Measurements from ENCODE around the gene RASAL2. TPM values are rescaled to one million over a fixed set of nuclear protein-coding genes. Genes with fewer than 3 reads are reported as not detected.

The RASAL2 gene
- total and polyA plus RNA-seq, 9 of the 15 experiments (the other 6 are each of a cell fraction or from before 2014, with no cell fraction given): 0.13 to 1.0 (median 0.62) TPM

DNA sequence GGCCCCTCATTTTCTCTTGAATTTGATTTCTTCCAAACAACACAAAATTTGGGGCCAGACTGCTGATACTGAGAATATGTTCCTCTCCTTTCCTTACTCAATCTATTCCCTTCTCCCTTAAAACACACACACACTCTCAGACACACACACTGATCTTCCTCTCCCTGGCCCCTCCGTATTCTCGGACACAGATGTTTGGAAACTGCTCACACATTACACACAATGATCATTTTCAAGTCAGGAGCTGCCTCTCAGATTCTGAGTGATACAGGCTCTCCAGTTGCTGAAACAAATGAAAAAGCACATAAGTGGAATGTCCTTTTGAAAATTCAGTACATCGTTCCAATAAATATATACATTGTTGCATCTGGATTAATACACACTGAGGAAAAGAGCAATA is 241.5 kb downstream of the RASAL2 start:
- H3K27ac ChIP-seq (ENCODE audit: extremely low read depth, low read depth, low read length): no peak overlapping the region
- intact Hi-C loops (cut with micrococcal nuclease): no loop called here
- DNase-seq (ENCODE audit: extremely low read depth in 1 of 4, low spot score in 3 of 4): no peak
- WGBS (ENCODE audit: insufficient coverage, low coverage, missing lambda C conversion rate): 3% methylated on average over 3 of the region's 3 CpGs
- H3K36me3 ChIP-seq (ENCODE audit: control insufficient read depth, insufficient read depth, low read length): no peaks in the 10 kb centered on the region
- BruUV-seq (replicated peaks): no TSS peak
- no peaks in the 10 kb centered on the region for H3K79me2 ChIP-seq (ENCODE audit: control insufficient read depth, insufficient read depth, low read length)
- no peak for ATAC-seq
- H3K9me3 ChIP-seq (replicated peaks; ENCODE audit: control insufficient read depth, insufficient read depth, low read depth, low read length): no peaks in the 10 kb centered on the region
- ChIA-PET POLR2A (interaction anchor here (0.8 kb wide), 1 partner anchor 11 kb away, joined by 3 read pairs; no protein-coding TSS in a partner anchor), CTCF (ENCODE audit: low intra/inter-chr PET ratio) (no interaction called here)
- no peaks in the 10 kb centered on the region for H3K9me1 ChIP-seq (ENCODE audit: control insufficient read depth, insufficient read depth, low read length)
- H3K4me3 ChIP-seq: no peak overlapping the region
- no peak for FAIRE-seq
- in situ Hi-C loops (cut with MboI): no loop called here
- H3K27me3 ChIP-seq (ENCODE audit: control insufficient read depth in 2 of 2, insufficient read depth in 2 of 2, low read length in 2 of 2): no peaks in the 10 kb centered on the region
- no peak overlapping the region for H2AFZ ChIP-seq (ENCODE audit: low read depth, low read length)
- no peaks in the 10 kb centered on the region for H4K20me1 ChIP-seq (replicated peaks; ENCODE audit: control insufficient read depth, insufficient read depth, low read length)
- H3K9ac ChIP-seq (ENCODE audit: insufficient read depth in 1 of 2, low read depth in 2 of 2, low read length in 2 of 2): no peak overlapping the region
- H3K4me1 ChIP-seq (replicated peaks in 1 of 2; ENCODE audit: control insufficient read depth in 2 of 2, insufficient read depth in 2 of 2, low read length in 2 of 2): no peaks in the 10 kb centered on the region
- H3K4me2 ChIP-seq (ENCODE audit: insufficient read depth, low read length): no peak overlapping the region
- TF ChIP-seq CHD7 (IDR thresholded peaks at IDR 0.05; ENCODE audit: low read depth, low read length): no peak
- TF ChIP-seq DDX20 (tag; IDR thresholded peaks at IDR 0.05; ENCODE audit: low read depth): no peak
- no peak for TF ChIP-seq RAD51 (IDR thresholded peaks at IDR 0.05; ENCODE audit: borderline replicate concordance, low read depth)
- no peak for TF ChIP-seq PREB (CRISPR knock-in tag; IDR thresholded peaks at IDR 0.05)
- TF ChIP-seq SIX5 (IDR thresholded peaks at IDR 0.05; ENCODE audit: borderline replicate concordance in 1 of 2, insufficient read depth in 1 of 2, low read depth in 1 of 2, low read length in 2 of 2): no peak
- TF ChIP-seq RNF2 (IDR thresholded peaks at IDR 0.05): no peak
- TF ChIP-seq NR2F6 (CRISPR knock-in tag; IDR thresholded peaks at IDR 0.05): no peak
- no peak for TF ChIP-seq ZC3H8 (IDR thresholded peaks at IDR 0.05)
- TF ChIP-seq ZNF584 (CRISPR knock-in tag; IDR thresholded peaks at IDR 0.05; ENCODE audit: low read depth): no peak

All from K562 (cell line).